ENCODE data around the gene ACOXL. TPM values are rescaled to one million over a fixed set of nuclear protein-coding genes. Genes with fewer than 3 reads are reported as not detected.

ACOXL gene
- total RNA-seq, 2 experiments from 2014 or later, result 0.20 to 0.96 TPM

- Mint-ChIP-seq H3K27me3 (peaks cover 24% of the 10 kb centered on the region), H3K9me3 (ENCODE audit: low read depth) (no peaks in the 10 kb centered on the region), H3K4me1 (peaks cover 69% of the 10 kb centered on the region), H3K27ac (peak overlapping the region; percentile 38), H3K4me3 (no peak overlapping the region), H3K36me3 (peaks cover 3% of the 10 kb centered on the region)
- CTCF ChIA-PET, result interaction anchor here (0.6 to 3.8 kb wide), 3 partner anchors 11 to 13 kb away, joined by 3 to 21 read pairs (median 7); no protein-coding TSS in a partner anchor
- peak; percentile 67 for DNase-seq
- ATAC-seq, result peak; percentile 50
Measured at GRCh38 chr2:110866466-110866865, 134.1 kb downstream of the ACOXL start.

DNA sequence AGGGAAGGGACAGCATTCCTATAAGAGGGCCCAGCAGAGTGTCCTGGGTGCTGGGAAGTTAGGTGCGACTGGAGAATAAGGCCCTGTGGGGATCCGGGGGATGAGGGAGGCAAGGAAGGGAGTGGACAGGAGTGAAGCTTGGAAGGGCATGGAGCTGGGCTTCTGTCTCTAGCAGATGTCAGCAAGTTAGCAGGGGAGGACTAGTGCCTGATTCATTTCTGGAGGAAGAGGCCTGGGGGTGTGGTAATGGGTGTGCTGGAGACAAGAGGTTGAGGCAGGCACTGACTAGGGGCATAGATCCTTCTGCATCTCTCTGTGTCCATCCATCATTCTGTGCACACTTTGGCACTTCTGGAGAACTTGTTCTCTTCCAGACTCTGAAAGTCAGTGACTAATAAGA is 134.7 kb downstream of the ACOXL start:
- DNase-seq, result peak; percentile 69
- Mint-ChIP-seq H3K4me1 (peaks cover 75% of the 10 kb centered on the region), H3K27ac (peak overlapping the region; percentile 38), H3K36me3 (peaks cover 3% of the 10 kb centered on the region), H3K27me3 (peaks cover 19% of the 10 kb centered on the region), H3K4me3 (no peak overlapping the region), H3K9me3 (ENCODE audit: low read depth) (no peaks in the 10 kb centered on the region)
- no peak for ATAC-seq
- CTCF ChIA-PET, result interaction anchor here (0.6 to 3.8 kb wide), 2 partner anchors 13 kb away, joined by 3 to 21 read pairs; no protein-coding TSS in a partner anchor

DNA sequence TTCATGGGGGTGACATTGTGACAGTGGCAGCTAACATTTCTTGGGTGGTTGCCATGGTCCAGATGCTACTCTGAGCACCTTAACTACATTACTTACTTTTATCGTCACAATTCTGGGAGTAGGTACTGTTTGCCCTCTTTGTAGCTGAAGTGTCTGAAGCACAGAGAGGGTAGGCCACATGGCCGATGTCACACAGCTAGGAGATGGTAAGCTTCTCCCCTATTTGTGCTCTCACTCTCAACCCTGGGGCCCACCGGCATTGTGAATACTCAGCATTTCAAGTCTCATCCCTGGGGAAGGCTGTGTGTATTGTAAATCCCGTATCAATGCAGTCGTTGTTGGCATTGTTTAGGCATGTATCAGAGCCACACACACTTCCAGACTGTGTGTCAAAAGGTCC is 136.6 kb downstream of the ACOXL start:
- no peak overlapping the region for H3K4me3 Mint-ChIP-seq
- H3K36me3 Mint-ChIP-seq, result peaks cover 3% of the 10 kb centered on the region
- peaks cover 16% of the 10 kb centered on the region for H3K27me3 Mint-ChIP-seq
- no peaks in the 10 kb centered on the region for H3K9me3 Mint-ChIP-seq (ENCODE audit: low read depth)
- DNase-seq, result no peak
- ATAC-seq, result no peak
- CTCF ChIA-PET, result interaction anchor here (1.2 to 2.2 kb wide), 3 partner anchors 8 to 16 kb away, joined by 3 to 7 read pairs (median 7); no protein-coding TSS in a partner anchor
- no peak overlapping the region for H3K27ac Mint-ChIP-seq
- H3K4me1 Mint-ChIP-seq, result peaks cover 82% of the 10 kb centered on the region

- DNase-seq (no peak), ATAC-seq (no peak)
- Mint-ChIP-seq H3K4me1 (peaks cover 74% of the 10 kb centered on the region), H3K9me3 (ENCODE audit: low read depth) (no peaks in the 10 kb centered on the region), H3K27me3 (peaks cover 18% of the 10 kb centered on the region), H3K27ac (peak overlapping the region; percentile 19), H3K4me3 (no peak overlapping the region), H3K36me3 (peaks cover 3% of the 10 kb centered on the region)
- CTCF ChIA-PET, result interaction anchor here (1.2 to 2.2 kb wide), 2 partner anchors 10 to 15 kb away, joined by 3 to 7 read pairs; no protein-coding TSS in a partner anchor
Measured at GRCh38 chr2:110869472-110870446, 137.4 kb downstream of the ACOXL start.

DNA sequence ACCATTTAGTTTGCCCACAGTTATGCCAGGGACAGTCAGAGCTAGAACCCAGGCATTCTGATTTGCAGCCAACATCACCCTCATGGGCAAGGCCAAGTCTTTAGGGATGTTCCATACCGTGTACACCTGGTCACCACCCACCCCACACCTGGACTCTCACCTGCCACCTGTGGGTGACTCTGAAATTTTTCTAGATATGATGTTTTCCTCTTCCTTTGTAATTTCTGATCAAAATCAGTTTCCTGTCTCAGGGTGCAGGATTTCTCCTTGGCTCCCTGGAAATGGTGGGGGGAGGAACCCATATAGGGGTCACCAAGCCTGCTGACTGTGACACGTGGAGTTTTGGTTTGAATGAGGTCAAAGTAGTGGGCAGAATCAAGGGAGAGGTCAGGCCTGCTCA is 138.2 kb downstream of the ACOXL start:
- Mint-ChIP-seq H3K27ac (no peak overlapping the region), H3K27me3 (peaks cover 21% of the 10 kb centered on the region), H3K4me1 (peaks cover 68% of the 10 kb centered on the region), H3K4me3 (no peak overlapping the region), H3K36me3 (no peaks in the 10 kb centered on the region), H3K9me3 (ENCODE audit: low read depth) (no peaks in the 10 kb centered on the region)
- DNase-seq (no peak), ATAC-seq (no peak)
- CTCF ChIA-PET, result interaction anchor here (2.2 kb wide), 1 partner anchor 10 kb away, joined by 7 read pairs; no protein-coding TSS in a partner anchor

GRCh38 chr2:110871637-110872036 is 139.3 kb downstream of the ACOXL start:
- H3K27ac Mint-ChIP-seq, result no peak overlapping the region
- peak; percentile 43 for ATAC-seq
- DNase-seq, result peak; percentile 69
- peaks cover 24% of the 10 kb centered on the region for H3K27me3 Mint-ChIP-seq
- H3K4me3 Mint-ChIP-seq, result no peak overlapping the region
- no peaks in the 10 kb centered on the region for H3K36me3 Mint-ChIP-seq
- H3K4me1 Mint-ChIP-seq, result peaks cover 62% of the 10 kb centered on the region
- CTCF ChIA-PET, result interaction anchor here (1.5 kb wide), 1 partner anchor 18 kb away, joined by 9 read pairs; no protein-coding TSS in a partner anchor
- no peaks in the 10 kb centered on the region for H3K9me3 Mint-ChIP-seq (ENCODE audit: low read depth)

DNA sequence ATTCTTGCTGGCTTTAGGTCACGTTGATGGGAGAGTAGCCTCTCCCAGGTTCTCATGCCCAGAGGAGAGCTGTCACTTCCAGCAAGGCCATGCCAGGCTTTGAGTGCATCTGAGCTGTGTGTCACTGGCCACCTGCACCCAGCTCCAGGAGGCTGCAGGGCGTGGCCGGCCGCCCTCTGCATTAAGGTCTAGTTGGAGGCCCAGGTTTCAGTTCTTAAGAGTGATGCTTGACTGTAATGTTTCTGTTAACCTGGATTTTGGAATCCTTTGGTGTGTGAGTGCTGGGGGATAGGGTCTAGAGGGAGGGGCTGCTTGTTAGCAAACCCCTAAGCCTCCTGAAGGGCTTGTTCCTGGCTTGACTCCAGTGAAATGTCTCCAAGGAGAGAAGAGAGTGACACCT is 140.1 kb downstream of the ACOXL start:
- CTCF ChIA-PET, result interaction anchor here (1.5 kb wide), 1 partner anchor 19 kb away, joined by 9 read pairs; no protein-coding TSS in a partner anchor
- ATAC-seq, result no peak
- H3K9me3 Mint-ChIP-seq (ENCODE audit: low read depth), result no peaks in the 10 kb centered on the region
- no peaks in the 10 kb centered on the region for H3K36me3 Mint-ChIP-seq
- peaks cover 62% of the 10 kb centered on the region for H3K4me1 Mint-ChIP-seq
- no peak overlapping the region for H3K27ac Mint-ChIP-seq
- H3K4me3 Mint-ChIP-seq, result no peak overlapping the region
- H3K27me3 Mint-ChIP-seq, result peaks cover 19% of the 10 kb centered on the region
- DNase-seq, result no peak

DNA sequence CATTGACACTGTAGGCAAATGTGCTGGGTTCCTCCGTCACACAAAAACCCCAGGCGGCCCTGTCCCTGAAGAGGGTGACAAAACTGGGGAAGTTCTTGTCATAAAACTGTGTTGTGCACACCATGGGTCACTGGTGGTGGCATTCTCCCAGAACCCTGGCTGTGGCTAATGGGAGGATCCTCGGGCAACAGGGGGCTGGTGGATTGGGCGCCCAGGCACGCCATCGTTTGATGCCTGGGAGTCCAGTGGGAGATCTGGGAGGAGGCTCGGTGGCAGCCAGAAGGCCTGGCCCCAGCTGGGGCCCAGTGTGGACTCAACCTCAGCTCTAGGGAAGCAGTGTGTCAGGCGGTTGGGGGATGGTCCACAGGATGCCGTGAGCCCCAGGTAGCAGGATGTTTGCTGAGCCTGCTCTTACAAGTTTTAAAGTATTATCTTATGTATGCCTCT is 140.7 kb downstream of the ACOXL start:
- H3K4me3 Mint-ChIP-seq, result no peak overlapping the region
- DNase-seq (no peak), ATAC-seq (no peak)
- CTCF ChIA-PET, result interaction anchor here (1.5 kb wide), 1 partner anchor 19 kb away, joined by 9 read pairs; no protein-coding TSS in a partner anchor
- H3K4me1 Mint-ChIP-seq, result peaks cover 65% of the 10 kb centered on the region
- H3K9me3 Mint-ChIP-seq (ENCODE audit: low read depth), result peaks cover 2% of the 10 kb centered on the region
- peaks cover 2% of the 10 kb centered on the region for H3K36me3 Mint-ChIP-seq
- no peak overlapping the region for H3K27ac Mint-ChIP-seq
- H3K27me3 Mint-ChIP-seq, result peaks cover 24% of the 10 kb centered on the region

- Mint-ChIP-seq H3K36me3 (peaks cover 5% of the 10 kb centered on the region), H3K27me3 (peaks cover 24% of the 10 kb centered on the region), H3K4me3 (no peak overlapping the region), H3K9me3 (ENCODE audit: low read depth) (peaks cover 5% of the 10 kb centered on the region), H3K4me1 (peaks cover 61% of the 10 kb centered on the region), H3K27ac (no peak overlapping the region)
- ATAC-seq (no peak), DNase-seq (no peak)
- CTCF ChIA-PET, result interaction anchor here (1.3 kb wide), 1 partner anchor 19 kb away, joined by 4 read pairs; no protein-coding TSS in a partner anchor
Measured at GRCh38 chr2:110873597-110874452, 141.5 kb downstream of the ACOXL start.

DNA sequence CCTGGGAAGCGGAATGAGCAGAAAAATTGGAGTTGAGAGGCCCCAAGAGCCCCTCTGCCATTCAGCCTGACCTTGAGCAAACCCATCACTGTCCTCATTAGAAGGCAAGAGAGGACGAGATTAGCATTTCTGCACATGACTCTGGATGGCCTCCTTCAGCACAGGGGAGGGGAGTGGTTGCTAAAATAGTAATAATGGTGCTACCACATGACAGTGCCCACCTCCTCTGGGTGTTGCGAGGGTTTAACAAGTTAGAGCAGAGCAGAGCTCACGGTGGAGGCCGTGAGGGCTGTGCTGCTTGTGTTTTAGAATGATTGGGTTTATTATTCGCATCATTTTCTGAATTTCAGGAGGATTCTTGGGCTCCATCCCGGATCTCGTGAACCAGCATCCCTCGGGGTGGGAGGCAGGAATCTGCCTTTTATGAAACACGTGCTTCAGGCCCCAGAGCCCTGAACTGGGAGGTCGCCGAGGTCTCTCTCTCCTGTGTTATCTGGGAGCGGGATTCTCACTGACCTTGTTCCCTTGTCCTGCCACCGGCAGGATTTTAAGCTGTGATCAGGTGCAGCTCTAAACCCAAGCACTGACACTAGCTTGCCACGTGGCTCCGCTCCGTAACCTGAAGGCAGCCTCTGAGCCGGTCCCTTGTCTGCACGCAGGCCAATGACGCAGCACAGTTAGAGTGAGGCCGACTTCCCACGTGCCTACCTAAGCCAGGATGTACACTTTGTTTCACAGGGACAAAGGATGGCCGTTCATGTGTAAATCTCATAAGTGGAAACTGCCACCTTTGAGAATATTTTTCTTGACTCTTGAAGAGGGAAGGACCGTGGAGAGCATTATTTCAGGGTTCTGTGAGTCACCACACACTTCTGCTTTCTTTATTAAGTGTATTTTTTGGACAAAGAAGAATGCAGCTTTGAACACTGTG is 142.3 kb downstream of the ACOXL start:
- CTCF ChIA-PET, result interaction anchor here (1.3 to 3.9 kb wide), 2 partner anchors 15 to 20 kb away, joined by 4 to 32 read pairs; no protein-coding TSS in a partner anchor
- Mint-ChIP-seq H3K27ac (no peak overlapping the region), H3K27me3 (peaks cover 29% of the 10 kb centered on the region), H3K4me1 (peaks cover 52% of the 10 kb centered on the region), H3K4me3 (no peak overlapping the region), H3K9me3 (ENCODE audit: low read depth) (peaks cover 9% of the 10 kb centered on the region), H3K36me3 (peaks cover 11% of the 10 kb centered on the region)
- no peak for DNase-seq
- no peak for ATAC-seq

DNA sequence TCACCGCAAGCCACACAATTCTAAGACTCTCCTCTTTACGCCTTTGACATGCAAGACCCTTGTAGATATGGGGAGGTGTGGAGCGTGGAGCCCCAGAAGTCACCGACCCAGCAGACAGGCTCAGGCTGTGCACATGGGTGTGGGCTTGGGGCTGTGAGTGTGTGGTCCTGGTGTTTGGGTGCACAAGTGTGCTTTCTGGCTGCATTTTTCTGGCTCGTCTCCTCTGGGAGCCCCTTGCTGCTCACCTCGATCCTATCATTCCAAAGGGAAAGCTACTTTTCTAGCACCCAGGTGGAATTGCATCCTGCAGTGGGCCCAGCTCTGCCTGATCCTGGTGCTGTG is 143.0 kb downstream of the ACOXL start:
- CTCF ChIA-PET, result interaction anchor here (1.1 to 3.9 kb wide), 2 partner anchors 15 to 61 kb away, joined by 5 to 32 read pairs; no protein-coding TSS in a partner anchor
- no peak overlapping the region for H3K4me3 Mint-ChIP-seq
- H3K9me3 Mint-ChIP-seq (ENCODE audit: low read depth), result peaks cover 12% of the 10 kb centered on the region
- DNase-seq (no peak), ATAC-seq (no peak)
- peaks cover 14% of the 10 kb centered on the region for H3K36me3 Mint-ChIP-seq
- no peak overlapping the region for H3K27ac Mint-ChIP-seq
- H3K27me3 Mint-ChIP-seq, result peaks cover 31% of the 10 kb centered on the region
- H3K4me1 Mint-ChIP-seq, result peaks cover 48% of the 10 kb centered on the region

Measured in activated CD8-positive, alpha-beta memory T cell treated with anti-CD3 and anti-CD28 coated beads, Interleukin-2, amount 10 ng/mL, durations not matched to agents 7 days and 5 days (primary cell).